Measurements from ENCODE around the gene DLGAP1.

GRCh38 chr18:3530807-3531206 is 924.3 kb downstream of the DLGAP1 start:
- TF ChIP-seq CTCF (IDR thresholded peaks at IDR 0.05) (no peak), POLR2A (IDR thresholded peaks at IDR 0.05) (no peak), POLR2AphosphoS5 (IDR thresholded peaks at IDR 0.05) (no peak)
